ENCODE measurements around the gene UTF1.
"Not testable (repeated sequence)": the region's sequence is repeated elsewhere in the genome, so short reads cannot be mapped to it uniquely, and the experiment has no call there.

The UTF1 gene

DNA sequence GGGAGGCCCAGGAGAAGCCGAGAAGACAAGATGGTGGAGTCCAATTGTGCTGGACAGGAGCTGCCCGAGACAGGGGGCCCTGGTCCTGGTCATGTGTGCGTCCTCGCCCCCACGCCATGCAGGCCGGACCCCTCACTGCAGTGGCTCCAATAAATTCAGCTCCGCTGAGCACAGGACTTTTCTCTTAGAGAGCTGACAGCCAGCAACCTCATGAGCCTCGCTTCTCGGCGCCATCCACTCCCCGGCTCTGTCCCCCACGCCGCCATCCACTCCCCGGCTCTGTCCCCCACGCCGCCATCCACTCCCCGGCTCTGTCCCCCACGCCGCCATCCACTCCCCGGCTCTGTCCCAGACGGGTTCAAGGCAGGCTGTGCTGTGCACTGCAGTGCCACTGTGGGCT is 2.8 kb upstream of the UTF1 start:
- DNase-seq (ENCODE audit: low read depth in 2 of 2), result no peak

- no peak for DNase-seq (ENCODE audit: low read depth in 2 of 2)
Measured at GRCh38 chr10:133229265-133230043, 563 bp upstream of the UTF1 start.

DNA sequence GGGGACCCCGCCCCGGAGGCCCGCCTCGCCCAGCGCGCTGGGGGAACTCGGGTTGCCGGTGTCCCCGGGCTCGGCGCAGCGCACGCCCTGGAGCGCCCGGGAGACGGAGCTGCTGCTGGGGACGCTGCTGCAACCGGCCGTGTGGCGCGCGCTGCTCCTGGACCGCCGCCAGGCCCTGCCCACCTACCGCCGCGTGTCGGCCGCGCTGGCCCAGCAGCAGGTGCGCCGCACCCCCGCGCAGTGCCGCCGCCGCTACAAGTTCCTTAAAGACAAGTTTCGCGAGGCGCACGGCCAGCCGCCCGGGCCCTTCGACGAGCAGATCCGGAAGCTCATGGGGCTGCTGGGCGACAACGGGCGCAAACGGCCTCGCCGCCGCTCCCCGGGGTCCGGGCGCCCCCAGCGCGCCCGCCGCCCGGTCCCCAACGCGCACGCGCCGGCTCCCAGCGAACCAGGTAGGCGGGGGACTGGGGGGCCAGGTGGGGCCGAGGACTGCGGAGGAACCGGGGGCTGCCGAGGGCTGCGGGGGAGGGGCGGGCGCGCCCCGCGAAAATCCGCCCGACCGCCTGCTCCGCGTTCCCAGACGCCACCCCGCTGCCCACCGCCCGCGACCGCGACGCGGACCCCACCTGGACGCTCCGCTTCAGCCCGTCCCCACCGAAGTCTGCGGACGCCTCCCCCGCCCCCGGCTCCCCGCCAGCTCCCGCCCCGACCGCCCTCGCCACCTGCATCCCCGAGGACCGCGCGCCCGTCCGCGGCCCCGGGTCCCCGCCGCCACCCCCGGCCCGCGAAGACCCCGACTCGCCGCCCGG is 574 bp downstream of the UTF1 start:
- no peak for DNase-seq (ENCODE audit: low read depth in 2 of 2)

GRCh38 chr10:133231244-133231945 is 1.4 kb downstream of the UTF1 start:
- no peak for DNase-seq (ENCODE audit: low read depth in 2 of 2)

- DNase-seq (ENCODE audit: low read depth in 2 of 2), result no peak
Measured at GRCh38 chr10:133231946-133232574, 2.0 kb downstream of the UTF1 start.

- DNase-seq (ENCODE audit: low read depth in 2 of 2), result not testable (repeated sequence)
Measured at GRCh38 chr10:133234796-133235195, 4.8 kb downstream of the UTF1 start.

DNA sequence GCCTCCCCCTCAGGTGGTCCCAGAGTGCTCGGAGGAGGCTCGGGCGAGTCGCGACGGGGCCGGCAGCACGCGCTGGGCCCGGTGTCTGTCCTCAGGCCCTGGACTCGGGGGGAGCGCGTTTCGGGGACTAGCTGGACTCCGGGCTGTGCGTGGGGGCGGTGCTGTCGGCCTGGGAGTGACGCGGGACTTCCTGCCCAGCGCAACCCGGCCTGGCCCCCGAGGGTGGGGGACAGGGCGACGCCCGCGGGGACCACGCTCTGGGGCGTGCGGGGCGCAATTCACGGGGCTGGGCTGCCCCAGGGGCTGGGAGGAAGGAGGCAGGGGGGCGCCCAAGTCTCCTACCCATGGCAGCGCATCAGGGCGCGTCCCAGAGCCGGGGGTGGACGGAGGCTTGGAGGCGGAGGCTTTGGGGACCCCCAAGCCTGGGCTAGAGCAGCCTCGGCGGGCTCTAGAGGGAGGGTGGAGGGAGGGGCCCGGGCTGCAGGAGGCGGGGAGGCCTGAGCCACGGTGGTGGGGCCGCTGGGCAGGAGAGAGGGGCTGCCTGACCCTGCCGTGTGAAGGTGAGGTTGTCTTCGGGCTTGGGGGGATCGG is 5.3 kb downstream of the UTF1 start:
- DNase-seq (ENCODE audit: low read depth in 2 of 2), result no peak

GRCh38 chr10:133235932-133236331 is 5.9 kb downstream of the UTF1 start:
- no peak for DNase-seq (ENCODE audit: low read depth in 2 of 2)

- no peak for DNase-seq (ENCODE audit: low read depth in 2 of 2)
Measured at GRCh38 chr10:133236401-133237240, 6.6 kb downstream of the UTF1 start.

GRCh38 chr10:133237241-133237587 is 7.2 kb downstream of the UTF1 start:
- DNase-seq (ENCODE audit: low read depth in 2 of 2), result no peak

GRCh38 chr10:133237588-133238465 is 7.8 kb downstream of the UTF1 start, which contains the start of gene VENTX:
VENTX (plus strand) TSS chr10:133237855; CDS start chr10:133237915, 60 bp downstream.
- no peak for DNase-seq (ENCODE audit: low read depth in 2 of 2)

- no peak for DNase-seq (ENCODE audit: low read depth in 2 of 2)
Measured at GRCh38 chr10:133238466-133238804, 8.4 kb downstream of the UTF1 start.

GRCh38 chr10:133239990-133240389 is 10.0 kb downstream of the UTF1 start:
- DNase-seq (ENCODE audit: low read depth in 2 of 2), result no peak

DNA sequence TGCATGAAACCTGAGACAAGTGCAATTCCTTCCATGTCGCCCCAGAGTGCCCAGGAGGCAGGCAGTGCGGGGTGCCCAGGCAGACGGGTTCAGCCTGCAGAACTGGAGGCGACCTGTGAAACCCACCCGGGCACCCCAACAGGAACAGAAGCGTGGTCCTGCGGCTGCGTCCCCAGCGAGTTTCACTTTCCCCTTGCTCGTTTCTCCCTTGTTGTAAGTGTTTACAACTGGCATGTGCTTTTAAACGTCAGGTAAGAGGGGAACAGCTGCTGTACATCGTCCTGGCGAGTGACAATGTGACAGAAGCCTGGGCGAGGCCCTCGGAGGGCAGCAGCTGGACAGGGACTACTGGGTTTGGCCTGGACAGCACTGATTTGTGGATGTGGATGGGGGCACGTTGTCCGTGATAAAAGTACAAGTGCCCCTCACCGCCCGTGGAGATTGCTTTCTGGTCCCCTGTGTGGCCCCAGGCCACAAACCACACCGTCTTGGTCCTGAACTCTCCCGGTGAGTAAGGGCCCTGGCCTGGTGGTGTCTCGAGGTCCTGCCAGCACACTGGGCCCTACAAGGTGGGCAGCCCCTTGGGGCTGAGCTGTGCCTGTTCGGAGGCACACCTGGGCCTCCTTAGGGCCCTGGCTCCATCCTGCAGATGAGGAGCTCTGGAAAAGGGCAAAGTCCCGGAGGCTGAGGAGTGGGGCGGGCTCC is 11.6 kb downstream of the UTF1 start:
- DNase-seq (ENCODE audit: low read depth in 2 of 2), result no peak

DNA sequence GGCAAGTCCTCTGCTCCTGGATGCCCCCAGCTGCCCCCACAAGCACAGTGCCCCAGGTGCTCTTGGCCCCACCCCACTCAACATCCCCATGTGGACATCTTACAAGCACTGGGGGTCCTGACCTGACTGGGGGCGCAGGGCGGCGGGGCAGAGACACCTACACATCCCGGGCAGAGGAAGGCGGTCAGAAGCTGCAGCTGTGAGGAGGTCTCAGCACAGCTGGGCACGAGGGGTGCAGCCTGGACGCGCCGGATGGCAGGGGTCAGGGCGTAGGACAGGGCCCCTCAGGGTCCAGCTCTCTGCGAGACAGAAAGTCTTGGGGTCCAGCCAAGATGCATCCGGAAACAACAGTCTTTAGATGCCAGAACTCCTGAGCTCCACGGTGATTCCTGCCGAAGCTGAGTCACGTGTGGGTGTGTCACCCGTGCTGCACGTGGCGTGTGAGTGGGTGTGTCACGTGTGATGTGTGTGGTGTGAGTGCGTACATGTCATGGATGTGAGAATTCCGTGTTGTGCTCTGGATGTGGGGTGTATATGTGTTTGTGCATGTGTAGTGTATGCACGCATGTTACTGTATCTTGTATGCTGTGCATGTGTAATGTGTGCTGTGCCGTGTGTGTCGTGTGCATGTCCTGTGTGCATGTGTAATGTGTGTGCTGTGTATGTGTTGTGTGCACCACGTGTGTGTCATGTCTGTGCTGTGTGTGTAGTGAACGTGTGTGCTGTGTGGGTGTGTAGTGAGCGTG is 12.8 kb downstream of the UTF1 start:
- no peak for DNase-seq (ENCODE audit: low read depth in 2 of 2)

- DNase-seq (ENCODE audit: low read depth in 2 of 2), result no peak
Measured at GRCh38 chr10:133243593-133243992, 13.6 kb downstream of the UTF1 start.

GRCh38 chr10:133245439-133246235 is 15.6 kb downstream of the UTF1 start:
- DNase-seq (ENCODE audit: low read depth in 2 of 2), result no peak

GRCh38 chr10:133246236-133246626 is 16.2 kb downstream of the UTF1 start:
- DNase-seq (ENCODE audit: low read depth in 2 of 2), result no peak

Data from stimulated activated CD8-positive, alpha-beta memory T cell treated with anti-CD3 and anti-CD28 coated beads, Interleukin-7, amount 100 ng/mL, for 4 hours (primary cell).